ENCODE measurements around the gene DHRS7.

- no peak for TF ChIP-seq CTCF (conservative IDR thresholded peaks at IDR 0.05)
- TF ChIP-seq ZFX (IDR thresholded peaks at IDR 0.05): no peak
These were observed 62.8 kb downstream of the DHRS7 start for GRCh38 chr14:60102389-60102788.
